Activated CD4-positive, alpha-beta T cell treated with anti-CD3 and anti-CD28 coated beads for 4 hours (primary cell): ENCODE measurements around the gene CGB3.
"Not testable (repeated sequence)": the region's sequence is repeated elsewhere in the genome, so short reads cannot be mapped to it uniquely, and the experiment has no call there.

Source experiments
- DNase-seq, 2 donors: peaks; one replicate each; pipeline ENCODE4 v3.0.0-alpha.2; 2020

Gene CGB3

GRCh38 chr19:49024233-49024632 is at the start of gene CGB3:
Gene CGB3 (minus strand): TSS chr19:49024333. CDS start chr19:49023971, 362 bp downstream.
- not testable (repeated sequence) for DNase-seq

- DNase-seq = peak; percentile 26 to 33
Observed at GRCh38 chr19:49071860-49072547, 47.9 kb upstream of the CGB3 start.

GRCh38 chr19:49070416-49070815 is 46.3 kb upstream of the CGB3 start:
- no peak for DNase-seq

- DNase-seq = no peak
Observed at GRCh38 chr19:49069026-49069425, 44.9 kb upstream of the CGB3 start.

GRCh38 chr19:49067554-49067953 is 43.4 kb upstream of the CGB3 start:
- DNase-seq = no peak

- no peak for DNase-seq
Observed at GRCh38 chr19:49065905-49066512, 41.9 kb upstream of the CGB3 start.

- DNase-seq = no peak
Observed at GRCh38 chr19:49064768-49065611, 40.9 kb upstream of the CGB3 start, which contains the start of gene NTF4. Gene NTF4 (minus strand): TSS chr19:49064818. CDS start chr19:49061997, 2,821 bp downstream.

- no peak for DNase-seq
Observed at GRCh38 chr19:49064029-49064629, 40.0 kb upstream of the CGB3 start.

- no peak for DNase-seq
Observed at GRCh38 chr19:49061445-49061844, 37.3 kb upstream of the CGB3 start.

GRCh38 chr19:49061000-49061399 is 36.9 kb upstream of the CGB3 start:
- DNase-seq = no peak

- DNase-seq = no peak
Observed at GRCh38 chr19:49059053-49059452, 34.9 kb upstream of the CGB3 start.

- no peak for DNase-seq
Observed at GRCh38 chr19:49058562-49058961, 34.4 kb upstream of the CGB3 start.

- peak; percentile 33 to 44 for DNase-seq
Observed at GRCh38 chr19:49057636-49058234, 33.6 kb upstream of the CGB3 start, which contains the start of gene CGB7. Gene CGB7 (minus strand): TSS chr19:49057749. CDS start chr19:49055375, 2,374 bp downstream.

- not testable (repeated sequence) for DNase-seq
Observed at GRCh38 chr19:49056902-49057596, 32.9 kb upstream of the CGB3 start.

- peak; percentile 43 to 48 for DNase-seq
Observed at GRCh38 chr19:49056101-49056901, 32.2 kb upstream of the CGB3 start.

GRCh38 chr19:49050376-49051033 is 26.4 kb upstream of the CGB3 start:
- DNase-seq = not testable (repeated sequence)

- DNase-seq = not testable (repeated sequence)
Observed at GRCh38 chr19:49049834-49050233, 25.7 kb upstream of the CGB3 start.

GRCh38 chr19:49049011-49049410 is 24.9 kb upstream of the CGB3 start, which contains the start of gene CGB8:
Gene CGB8 (minus strand): TSS chr19:49049111. CDS start chr19:49048739, 372 bp downstream.
- not testable (repeated sequence) for DNase-seq

GRCh38 chr19:49043548-49043947 is 19.4 kb upstream of the CGB3 start, which contains the start of gene CGB5:
Gene CGB5 (plus strand): TSS chr19:49043848. CDS start chr19:49044210, 362 bp downstream.
- DNase-seq = not testable (repeated sequence)

- DNase-seq = not testable (repeated sequence)
Observed at GRCh38 chr19:49042666-49043065, 18.5 kb upstream of the CGB3 start.
